Measurements from ENCODE around the gene TNFAIP6. TPM values are rescaled to one million over a fixed set of nuclear protein-coding genes. Genes with fewer than 3 reads are reported as not detected.

TNFAIP6 gene, protein sequence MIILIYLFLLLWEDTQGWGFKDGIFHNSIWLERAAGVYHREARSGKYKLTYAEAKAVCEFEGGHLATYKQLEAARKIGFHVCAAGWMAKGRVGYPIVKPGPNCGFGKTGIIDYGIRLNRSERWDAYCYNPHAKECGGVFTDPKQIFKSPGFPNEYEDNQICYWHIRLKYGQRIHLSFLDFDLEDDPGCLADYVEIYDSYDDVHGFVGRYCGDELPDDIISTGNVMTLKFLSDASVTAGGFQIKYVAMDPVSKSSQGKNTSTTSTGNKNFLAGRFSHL
- total RNA-seq = 10.0 and 31.8 TPM in 2 replicates

DNA sequence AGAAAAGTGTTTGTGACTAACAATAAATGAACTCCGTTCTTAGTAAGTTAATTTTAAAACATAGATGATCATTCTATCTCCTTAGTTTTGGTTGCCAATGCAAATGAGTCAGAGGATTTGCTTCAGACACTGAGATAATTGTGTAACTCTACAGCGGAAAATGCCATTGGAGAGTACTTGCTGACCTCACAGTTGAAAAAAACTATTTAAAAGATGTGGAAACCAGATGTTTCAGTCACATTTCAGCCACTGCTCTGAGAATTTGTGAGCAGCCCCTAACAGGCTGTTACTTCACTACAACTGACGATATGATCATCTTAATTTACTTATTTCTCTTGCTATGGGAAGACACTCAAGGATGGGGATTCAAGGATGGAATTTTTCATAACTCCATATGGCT is at the start of gene TNFAIP6:
Gene TNFAIP6, plus strand, starts transcription at position 234 of the 400 bp plus-strand sequence. Its CDS starts 75 bp downstream, at position 309.

DNA sequence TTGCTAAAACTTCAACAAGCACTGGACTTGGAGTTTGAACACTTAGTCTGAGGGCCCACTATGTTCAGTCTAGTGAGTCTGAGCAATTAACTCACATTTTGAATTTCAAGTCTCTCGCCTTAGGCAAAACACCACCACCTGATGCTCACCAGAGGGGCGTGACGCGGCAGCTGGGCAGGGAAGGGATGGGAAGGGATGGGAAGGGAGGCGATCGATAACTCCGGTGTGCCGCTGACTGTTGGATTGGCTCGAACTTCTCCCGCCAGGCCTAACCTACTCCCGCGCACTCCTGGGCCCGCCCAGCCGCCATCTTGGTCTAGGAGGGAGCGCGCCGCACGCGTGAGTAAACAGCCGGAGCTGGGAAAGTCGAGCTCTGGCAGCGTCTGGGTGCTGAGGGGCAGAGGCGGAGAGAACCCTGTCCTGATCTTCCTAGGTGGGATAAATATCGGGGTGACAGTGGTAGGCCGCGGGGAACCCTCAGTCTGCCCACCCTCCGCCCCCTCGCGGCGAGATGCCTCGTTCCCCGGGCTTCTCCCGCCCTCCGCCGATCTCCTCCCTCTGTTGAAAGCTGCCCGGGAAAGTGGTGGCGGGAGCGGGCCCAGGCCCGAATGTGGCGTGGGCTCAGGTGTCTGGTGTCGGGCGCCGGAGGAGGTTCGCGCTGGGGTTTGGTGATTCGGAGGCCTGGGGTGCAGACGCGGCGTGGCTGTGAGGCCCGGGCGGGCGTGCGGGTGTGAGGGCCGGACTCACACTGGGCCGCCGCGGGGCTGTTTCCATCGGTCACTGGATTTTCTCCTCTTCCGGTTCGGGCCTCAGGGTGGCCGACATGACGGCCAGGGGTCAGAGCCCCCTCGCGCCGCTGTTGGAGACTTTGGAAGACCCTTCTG is 52.5 kb downstream of the TNFAIP6 start, which contains the start of gene RIF1:
Gene RIF1, plus strand, starts transcription at position 302 of the 884 bp plus-strand sequence. Its CDS starts 522 bp downstream, at position 824.

Other genes with a start within 250 kb of the TNFAIP6 start
- gene RBM43, start 95.7 kb upstream of the TNFAIP6 start, total RNA-seq = 5.6 and 8.1 TPM in 2 replicates
- gene NMI, start 67.9 kb upstream of the TNFAIP6 start, total RNA-seq = 7.8 and 10.7 TPM in 2 replicates
- 32.3 and 36.7 TPM in 2 replicates for gene RIF1, start 52.3 kb downstream of the TNFAIP6 start, total RNA-seq